ENCODE data around the gene SMIM29.

The SMIM29 gene

GRCh38 chr6:34239893-34240292 is 8.9 kb downstream of the SMIM29 start:
- DNase-seq, result no peak

GRCh38 chr6:34239500-34239825 is 9.3 kb downstream of the SMIM29 start:
- no peak for DNase-seq

- peak in 1 of 5 experiments; percentile 50 for DNase-seq
These were observed 10.0 kb downstream of the SMIM29 start for GRCh38 chr6:34238585-34239499.

DNA sequence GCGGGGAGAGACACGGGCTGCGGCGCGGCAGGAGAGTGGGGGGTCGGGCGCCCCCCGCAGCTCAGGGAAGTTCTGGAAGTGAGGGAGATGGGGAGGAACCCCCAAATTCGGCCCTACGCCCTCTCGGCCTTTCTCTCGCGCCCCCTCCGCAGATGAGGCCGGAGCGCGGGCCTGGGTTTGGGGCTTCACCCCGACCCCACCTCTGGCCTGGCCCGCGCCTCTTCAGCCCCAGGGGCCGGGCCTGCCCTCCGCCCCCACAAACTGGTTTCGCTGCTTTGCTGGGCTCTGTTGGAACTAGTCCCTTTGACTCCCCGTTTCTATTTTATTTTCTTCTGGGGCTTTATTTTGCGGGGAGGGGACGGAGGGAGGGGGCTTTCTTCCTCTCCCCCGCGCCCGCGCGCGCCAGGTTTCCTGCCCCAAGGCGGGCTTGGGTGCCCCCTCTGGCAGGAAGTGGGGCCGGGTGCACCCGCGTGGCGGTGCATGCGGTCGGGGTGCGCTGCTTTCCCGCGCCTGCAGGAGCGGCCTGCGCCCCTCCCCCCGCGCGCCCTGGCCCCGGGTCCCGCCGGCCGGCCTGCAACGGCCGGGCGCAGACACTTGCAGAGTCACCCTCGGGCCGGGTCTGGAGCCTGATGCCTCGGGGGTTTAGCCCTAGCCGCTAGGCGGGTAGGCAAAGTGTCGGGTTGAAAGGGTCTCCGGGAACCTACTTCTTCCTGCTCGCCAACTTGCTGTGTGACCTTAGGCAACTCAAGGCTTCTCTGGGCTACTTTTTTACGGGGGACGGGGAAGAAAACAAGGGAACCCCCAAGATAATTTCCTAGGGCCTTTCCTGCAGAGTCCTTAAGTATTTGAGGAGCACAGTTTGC is 10.9 kb downstream of the SMIM29 start:
- DNase-seq, result peak; percentile 50 to 87 (median 65)

- peak in 2 of 5 experiments; percentile 33 to 58 for DNase-seq
These were observed 11.5 kb downstream of the SMIM29 start for GRCh38 chr6:34237316-34237721.

DNA sequence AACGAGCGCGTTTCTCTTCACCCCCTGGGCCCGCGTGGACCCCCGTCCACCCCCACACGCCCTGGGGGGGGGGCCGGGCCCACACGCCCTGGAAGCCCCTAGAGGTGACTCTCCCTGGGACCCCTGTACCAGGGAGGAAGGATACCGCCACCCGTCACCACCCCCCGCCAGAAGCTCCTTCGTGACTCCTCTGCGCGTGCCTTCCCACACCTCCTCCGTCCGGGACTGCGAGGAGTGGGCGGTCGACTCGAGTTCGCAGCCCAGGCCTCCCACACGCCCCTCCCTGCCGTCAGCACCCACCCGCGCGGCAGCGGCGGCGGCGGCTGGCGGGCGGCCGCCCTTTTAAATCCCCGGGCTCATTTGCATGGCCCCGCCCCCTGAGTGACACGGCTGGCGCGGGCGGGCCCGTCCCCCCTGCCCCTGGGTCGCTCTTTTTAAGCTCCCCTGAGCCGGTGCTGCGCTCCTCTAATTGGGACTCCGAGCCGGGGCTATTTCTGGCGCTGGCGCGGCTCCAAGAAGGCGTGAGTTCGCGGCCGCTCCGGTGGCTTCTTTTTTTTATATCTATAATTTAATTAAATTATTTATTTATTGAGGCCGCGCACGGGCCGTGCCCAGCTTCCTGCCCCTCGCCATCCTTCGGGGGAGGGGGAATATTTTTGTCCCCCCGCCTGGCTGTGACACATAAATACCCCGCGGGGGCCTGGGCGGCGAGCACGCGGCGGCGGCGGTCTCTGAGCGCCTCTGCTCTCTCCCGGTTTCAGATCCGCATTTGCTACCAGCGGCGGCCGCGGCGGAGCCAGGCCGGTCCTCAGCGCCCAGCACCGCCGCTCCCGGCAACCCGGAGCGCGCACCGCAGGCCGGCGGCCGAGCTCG is 12.1 kb downstream of the SMIM29 start, which contains the start of gene HMGA1:
TSS of gene HMGA1 (plus strand) at position 431 of the 873 bp plus-strand sequence. CDS start 3,908 bp downstream, outside the sequence.
- peak; percentile 80 to 94 (median 85) for DNase-seq

- peak in 4 of 5 experiments; percentile 31 to 84 (median 64) for DNase-seq
These were observed 12.7 kb downstream of the SMIM29 start for GRCh38 chr6:34236131-34236442.

- peak in 4 of 5 experiments; percentile 42 to 72 (median 52) for DNase-seq
These were observed 13.3 kb downstream of the SMIM29 start for GRCh38 chr6:34235307-34236130.

- no peak for DNase-seq
These were observed 14.0 kb downstream of the SMIM29 start for GRCh38 chr6:34234667-34235306.

DNA sequence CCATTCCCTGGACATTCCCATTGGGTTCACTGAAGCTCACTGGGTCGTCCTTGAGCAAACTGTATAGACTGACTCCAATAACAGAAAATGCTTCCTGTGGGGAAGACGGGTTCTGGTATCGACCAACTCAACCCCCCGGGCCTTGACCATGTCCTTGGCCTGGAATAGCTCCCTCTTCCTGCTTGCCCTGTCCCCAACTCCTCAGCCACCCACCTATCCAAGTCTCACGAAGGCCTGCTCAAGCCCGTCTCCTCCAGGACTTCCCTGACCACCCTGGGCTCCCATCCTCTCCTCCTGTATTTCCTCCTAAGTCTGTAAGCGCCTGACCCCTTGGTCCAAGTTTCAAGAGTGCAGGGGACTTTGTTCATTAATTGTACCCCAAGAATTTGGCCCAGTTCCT is 14.9 kb downstream of the SMIM29 start:
- DNase-seq, result no peak

- no peak for DNase-seq
These were observed 15.9 kb downstream of the SMIM29 start for GRCh38 chr6:34232901-34233300.

- no peak for DNase-seq
These were observed 17.1 kb downstream of the SMIM29 start for GRCh38 chr6:34231566-34232336.

GRCh38 chr6:34230653-34231371 is 18.0 kb downstream of the SMIM29 start:
- DNase-seq, result no peak

DNA sequence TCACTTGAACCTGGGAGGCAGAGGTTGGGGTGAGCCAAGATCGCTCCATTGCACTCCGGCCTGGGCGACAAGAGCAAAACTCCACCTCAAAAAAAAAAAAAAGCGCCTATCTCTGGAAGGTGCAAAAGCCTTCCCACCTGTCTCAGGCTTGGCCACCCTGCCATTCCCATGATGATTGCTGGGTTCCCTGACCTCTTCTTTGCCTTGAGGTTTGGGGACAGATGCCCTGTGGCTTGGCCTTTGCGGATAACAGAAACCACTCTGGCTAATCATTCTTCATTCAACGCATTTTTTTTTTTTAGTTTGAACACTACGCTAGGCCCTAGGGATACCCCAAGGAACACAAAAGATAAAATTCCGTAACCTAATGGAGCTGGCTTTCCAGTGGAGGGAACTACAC is 18.9 kb downstream of the SMIM29 start:
- no peak for DNase-seq

- no peak for DNase-seq
These were observed 20.9 kb downstream of the SMIM29 start for GRCh38 chr6:34227761-34228421.

DNA sequence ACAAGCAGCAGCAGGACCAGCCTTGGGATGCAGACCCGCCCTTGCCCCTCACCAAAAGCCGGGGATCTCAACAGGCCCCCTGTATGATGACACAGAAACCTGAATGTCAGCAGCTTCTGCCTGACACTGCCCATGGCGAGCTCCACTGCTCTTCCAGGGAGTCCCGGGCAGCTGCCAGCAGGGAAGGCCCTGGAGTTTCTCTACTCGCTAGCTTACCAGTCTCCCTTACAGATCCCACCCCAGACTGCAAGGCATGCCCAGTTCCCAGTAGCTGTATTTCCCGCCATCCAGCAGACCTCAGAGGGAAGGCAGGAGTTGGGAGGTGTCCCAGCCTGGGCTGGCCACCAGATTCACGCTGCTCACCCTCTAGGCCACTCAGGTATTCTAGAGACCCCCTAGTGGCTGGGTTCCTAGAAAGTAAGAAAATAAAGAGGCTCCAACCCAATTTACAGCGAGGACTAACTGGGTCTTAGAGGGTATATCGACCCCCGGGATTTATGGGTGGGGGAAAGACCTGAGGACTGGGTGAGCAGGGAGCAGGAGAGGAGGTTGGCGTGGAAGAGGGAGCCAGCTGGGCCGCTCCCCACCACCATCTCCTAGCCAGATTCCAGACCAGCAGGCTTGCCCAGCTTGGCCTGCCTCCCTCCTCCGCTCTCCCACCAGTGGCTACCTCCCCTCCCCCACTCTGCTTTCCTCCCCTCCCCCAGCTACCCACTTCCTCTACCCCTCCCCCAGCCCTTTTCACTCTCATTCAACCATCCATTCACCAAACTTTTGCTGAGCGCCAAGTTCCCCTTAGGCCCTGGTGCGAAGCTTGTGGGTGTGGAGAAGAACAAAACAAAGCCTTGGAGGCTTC is 21.8 kb downstream of the SMIM29 start:
- DNase-seq, result no peak

DNA sequence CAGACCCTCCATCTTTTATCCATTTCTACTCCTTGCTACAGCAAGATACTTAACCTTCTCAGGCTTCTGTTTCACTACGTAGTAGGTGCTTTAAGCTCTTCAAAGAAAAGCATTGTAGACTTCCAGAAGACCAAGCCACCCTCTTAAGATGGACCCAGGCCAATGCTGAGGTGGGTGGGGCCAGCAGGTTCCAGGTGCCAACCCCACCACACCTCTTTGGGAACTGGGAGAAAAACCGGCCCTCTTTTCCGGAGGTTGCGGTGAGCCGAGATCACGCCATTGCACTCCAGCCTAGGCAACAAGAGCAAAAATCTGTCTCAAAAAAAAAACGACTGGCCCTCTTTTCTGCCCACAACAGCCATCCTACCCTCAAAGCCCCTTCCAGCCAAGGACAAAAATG is 22.7 kb downstream of the SMIM29 start:
- no peak for DNase-seq

GRCh38 chr6:34225551-34225950 is 23.3 kb downstream of the SMIM29 start:
- DNase-seq, result no peak
